Measurements from ENCODE around the gene ARSD. TPM values are rescaled to one million over a fixed set of nuclear protein-coding genes. Genes with fewer than 3 reads are reported as not detected.

The ARSD gene
- total RNA-seq, 1 experiment from 2014 or later: 10.3 TPM

DNA sequence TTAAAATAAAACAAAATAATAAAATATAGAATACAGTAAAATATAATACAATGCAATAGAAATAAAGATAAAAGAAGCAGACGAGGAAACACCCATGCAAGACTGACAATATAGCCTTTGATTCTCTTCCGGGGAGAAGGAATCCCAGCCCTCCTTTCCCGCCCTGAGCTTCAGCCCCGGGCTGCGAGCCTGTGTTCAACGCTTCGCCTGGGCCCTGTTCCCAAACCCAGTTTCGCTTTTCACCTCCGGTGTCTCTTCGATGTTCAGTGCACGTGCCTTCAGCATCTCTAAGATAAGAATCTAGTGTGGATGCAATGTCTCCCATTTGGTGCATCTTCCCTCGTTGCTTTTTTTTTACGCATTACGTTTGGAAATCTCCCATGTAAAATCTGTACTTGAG, 38.4 kb upstream of the ARSD start:
- no peak for DNase-seq
- Histone ChIP-seq H3K9me3 (ENCODE audit: control insufficient read depth, low read depth, low read length) (no peaks in the 10 kb centered on the region), H4K20me1 (ENCODE audit: control insufficient read depth, insufficient read depth, insufficient read length) (no peaks in the 10 kb centered on the region), H2AK5ac (ENCODE audit: insufficient read length, low read length) (no peak overlapping the region), H3K79me2 (ENCODE audit: insufficient read depth, low read length) (no peaks in the 10 kb centered on the region), H3K4me1 (ENCODE audit: insufficient read depth, low read length) (peaks cover 2% of the 10 kb centered on the region), H3K23me2 (ENCODE audit: insufficient read length, low read depth, low read length, poor library complexity, severe bottlenecking) (no peaks in the 10 kb centered on the region), H3K27me3 (ENCODE audit: insufficient read depth, low read length) (no peaks in the 10 kb centered on the region), H3K23ac (ENCODE audit: insufficient read length, low read depth, low read length) (no peak overlapping the region), H2BK12ac (ENCODE audit: insufficient read length, low read depth, low read length) (no peak overlapping the region), H3K18ac (ENCODE audit: insufficient read length, low read depth, low read length) (no peak overlapping the region), H4K91ac (ENCODE audit: insufficient read length, low read depth, low read length) (no peak overlapping the region), H2BK15ac (ENCODE audit: low read depth, low read length) (no peak overlapping the region), H2AFZ (ENCODE audit: low read length) (no peak overlapping the region), H3K14ac (ENCODE audit: insufficient read depth, low read length) (no peak overlapping the region), H3K56ac (ENCODE audit: insufficient read length, low read depth, low read length) (no peak overlapping the region), H2BK20ac (ENCODE audit: low read depth, low read length, poor library complexity, severe bottlenecking) (no peak overlapping the region), H3K79me1 (ENCODE audit: insufficient read depth, low read depth, low read length, poor library complexity, severe bottlenecking) (no peaks in the 10 kb centered on the region), H3K27ac (ENCODE audit: insufficient read length, low read depth, low read length) (no peak overlapping the region), H2BK120ac (ENCODE audit: low read depth, low read length, poor library complexity, severe bottlenecking) (no peak overlapping the region), H3T11ph (ENCODE audit: low read length) (no peak overlapping the region), H3K4me2 (ENCODE audit: insufficient read depth, insufficient read length, low read length) (no peak overlapping the region), H4K5ac (ENCODE audit: insufficient read length, low read depth, low read length) (peak overlapping the region; percentile 33), H3K4ac (ENCODE audit: low read depth, low read length) (no peak overlapping the region), H4K8ac (replicated peaks; ENCODE audit: insufficient read length, low read depth, low read length) (no peak overlapping the region), H2BK5ac (ENCODE audit: insufficient read length, low read length) (no peak overlapping the region), H3K9ac (ENCODE audit: extremely low read depth, insufficient read length, low read length) (no peak overlapping the region)
- Mint-ChIP-seq H3K27ac (no peak overlapping the region), H3K4me1 (peaks cover 40 to 43% of the 10 kb centered on the region in 2 experiments), H3K9me3 (peaks cover 14 to 22% of the 10 kb centered on the region in 2 experiments), H3K36me3 (ENCODE audit: insufficient read depth in 1 of 3, low read depth in 3 of 3) (peaks cover 10 to 13% (median 11%) of the 10 kb centered on the region in 3 experiments; a peak in 6 of 7 replicates), H3K4me3 (no peak overlapping the region), H3K27me3 (ENCODE audit: low read depth) (peaks cover 3% of the 10 kb centered on the region; the same call in 1 of the 2 replicates)
- WGBS (ENCODE audit: extremely low coverage, insufficient read length, low lambda C conversion rate): no CpG with 5 or more reads among the region's 14 CpGs
- TF ChIP-seq, protein P1, sequence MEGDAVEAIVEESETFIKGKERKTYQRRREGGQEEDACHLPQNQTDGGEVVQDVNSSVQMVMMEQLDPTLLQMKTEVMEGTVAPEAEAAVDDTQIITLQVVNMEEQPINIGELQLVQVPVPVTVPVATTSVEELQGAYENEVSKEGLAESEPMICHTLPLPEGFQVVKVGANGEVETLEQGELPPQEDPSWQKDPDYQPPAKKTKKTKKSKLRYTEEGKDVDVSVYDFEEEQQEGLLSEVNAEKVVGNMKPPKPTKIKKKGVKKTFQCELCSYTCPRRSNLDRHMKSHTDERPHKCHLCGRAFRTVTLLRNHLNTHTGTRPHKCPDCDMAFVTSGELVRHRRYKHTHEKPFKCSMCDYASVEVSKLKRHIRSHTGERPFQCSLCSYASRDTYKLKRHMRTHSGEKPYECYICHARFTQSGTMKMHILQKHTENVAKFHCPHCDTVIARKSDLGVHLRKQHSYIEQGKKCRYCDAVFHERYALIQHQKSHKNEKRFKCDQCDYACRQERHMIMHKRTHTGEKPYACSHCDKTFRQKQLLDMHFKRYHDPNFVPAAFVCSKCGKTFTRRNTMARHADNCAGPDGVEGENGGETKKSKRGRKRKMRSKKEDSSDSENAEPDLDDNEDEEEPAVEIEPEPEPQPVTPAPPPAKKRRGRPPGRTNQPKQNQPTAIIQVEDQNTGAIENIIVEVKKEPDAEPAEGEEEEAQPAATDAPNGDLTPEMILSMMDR (conservative IDR thresholded peaks at IDR 0.05): no peak
